ENCODE measurements around the gene FBXW11.

GRCh38 chr5:172006321-172007174 is at the start of gene FBXW11:
- TF ChIP-seq EZH2phosphoT487 (IDR thresholded peaks at IDR 0.05; ENCODE audit: borderline replicate concordance, low read length) (no peak), CTCF (conservative IDR thresholded peaks at IDR 0.05; ENCODE audit: low read depth, low read length) (no peak)

Measured in PC-3 (cell line).